ENCODE measurements around the gene CDH15. TPM values are rescaled to one million over a fixed set of nuclear protein-coding genes. Genes with fewer than 3 reads are reported as not detected.

The CDH15 gene
- total and polyA plus RNA-seq, 2 of the 13 experiments (the other 11 are each of a cell fraction or from before 2014, with no cell fraction given), result 0.74 to 2.2 TPM

- 0 out of 2 replicates have a peak, but pooled peaks have one; percentile 35 for TF ChIP-seq RFX3 (CRISPR knock-in tag; IDR thresholded peaks at IDR 0.05)
- TF ChIP-seq CREM (IDR thresholded peaks at IDR 0.05), result peak; percentile 92
- TF ChIP-seq CREM (CRISPR knock-in tag; IDR thresholded peaks at IDR 0.05), result peak; percentile 67; the same call in 1 of the 2 replicates
- TF ChIP-seq RXRA (CRISPR knock-in tag; IDR thresholded peaks at IDR 0.05), result peak; percentile 64; the same call in 1 of the 2 replicates
- no peak for TF ChIP-seq THYN1 (CRISPR knock-in tag; IDR thresholded peaks at IDR 0.05; ENCODE audit: borderline replicate concordance, low read depth)
- peak; percentile 91; the same call in 1 of the 2 replicates for TF ChIP-seq ZNF773 (CRISPR knock-in tag; IDR thresholded peaks at IDR 0.05; ENCODE audit: borderline replicate concordance)
- peak; percentile 56; the same call in 1 of the 2 replicates for TF ChIP-seq TFDP1 (CRISPR knock-in tag; IDR thresholded peaks at IDR 0.05; ENCODE audit: borderline replicate concordance)
- TF ChIP-seq, protein P1, sequence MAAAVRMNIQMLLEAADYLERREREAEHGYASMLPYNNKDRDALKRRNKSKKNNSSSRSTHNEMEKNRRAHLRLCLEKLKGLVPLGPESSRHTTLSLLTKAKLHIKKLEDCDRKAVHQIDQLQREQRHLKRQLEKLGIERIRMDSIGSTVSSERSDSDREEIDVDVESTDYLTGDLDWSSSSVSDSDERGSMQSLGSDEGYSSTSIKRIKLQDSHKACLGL (CRISPR knock-in tag; IDR thresholded peaks at IDR 0.05), result peak; percentile 95
- TF ChIP-seq NKX3-1 (CRISPR knock-in tag; IDR thresholded peaks at IDR 0.05), result no peak; the same call in 1 of the 2 replicates
- TF ChIP-seq E2F5 (CRISPR knock-in tag; conservative IDR thresholded peaks at IDR 0.05), result peak; percentile 67
- TF ChIP-seq, protein P2, sequence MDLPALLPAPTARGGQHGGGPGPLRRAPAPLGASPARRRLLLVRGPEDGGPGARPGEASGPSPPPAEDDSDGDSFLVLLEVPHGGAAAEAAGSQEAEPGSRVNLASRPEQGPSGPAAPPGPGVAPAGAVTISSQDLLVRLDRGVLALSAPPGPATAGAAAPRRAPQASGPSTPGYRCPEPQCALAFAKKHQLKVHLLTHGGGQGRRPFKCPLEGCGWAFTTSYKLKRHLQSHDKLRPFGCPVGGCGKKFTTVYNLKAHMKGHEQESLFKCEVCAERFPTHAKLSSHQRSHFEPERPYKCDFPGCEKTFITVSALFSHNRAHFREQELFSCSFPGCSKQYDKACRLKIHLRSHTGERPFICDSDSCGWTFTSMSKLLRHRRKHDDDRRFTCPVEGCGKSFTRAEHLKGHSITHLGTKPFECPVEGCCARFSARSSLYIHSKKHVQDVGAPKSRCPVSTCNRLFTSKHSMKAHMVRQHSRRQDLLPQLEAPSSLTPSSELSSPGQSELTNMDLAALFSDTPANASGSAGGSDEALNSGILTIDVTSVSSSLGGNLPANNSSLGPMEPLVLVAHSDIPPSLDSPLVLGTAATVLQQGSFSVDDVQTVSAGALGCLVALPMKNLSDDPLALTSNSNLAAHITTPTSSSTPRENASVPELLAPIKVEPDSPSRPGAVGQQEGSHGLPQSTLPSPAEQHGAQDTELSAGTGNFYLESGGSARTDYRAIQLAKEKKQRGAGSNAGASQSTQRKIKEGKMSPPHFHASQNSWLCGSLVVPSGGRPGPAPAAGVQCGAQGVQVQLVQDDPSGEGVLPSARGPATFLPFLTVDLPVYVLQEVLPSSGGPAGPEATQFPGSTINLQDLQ (CRISPR knock-in tag; IDR thresholded peaks at IDR 0.05), result peak; percentile 75; the same call in 1 of the 2 replicates
- TF ChIP-seq, protein P3, sequence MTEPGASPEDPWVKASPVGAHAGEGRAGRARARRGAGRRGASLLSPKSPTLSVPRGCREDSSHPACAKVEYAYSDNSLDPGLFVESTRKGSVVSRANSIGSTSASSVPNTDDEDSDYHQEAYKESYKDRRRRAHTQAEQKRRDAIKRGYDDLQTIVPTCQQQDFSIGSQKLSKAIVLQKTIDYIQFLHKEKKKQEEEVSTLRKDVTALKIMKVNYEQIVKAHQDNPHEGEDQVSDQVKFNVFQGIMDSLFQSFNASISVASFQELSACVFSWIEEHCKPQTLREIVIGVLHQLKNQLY (CRISPR knock-in tag; IDR thresholded peaks at IDR 0.05), result peak; percentile 61; the same call in 1 of the 2 replicates
- TF ChIP-seq, protein P4, sequence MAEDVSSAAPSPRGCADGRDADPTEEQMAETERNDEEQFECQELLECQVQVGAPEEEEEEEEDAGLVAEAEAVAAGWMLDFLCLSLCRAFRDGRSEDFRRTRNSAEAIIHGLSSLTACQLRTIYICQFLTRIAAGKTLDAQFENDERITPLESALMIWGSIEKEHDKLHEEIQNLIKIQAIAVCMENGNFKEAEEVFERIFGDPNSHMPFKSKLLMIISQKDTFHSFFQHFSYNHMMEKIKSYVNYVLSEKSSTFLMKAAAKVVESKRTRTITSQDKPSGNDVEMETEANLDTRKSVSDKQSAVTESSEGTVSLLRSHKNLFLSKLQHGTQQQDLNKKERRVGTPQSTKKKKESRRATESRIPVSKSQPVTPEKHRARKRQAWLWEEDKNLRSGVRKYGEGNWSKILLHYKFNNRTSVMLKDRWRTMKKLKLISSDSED (CRISPR knock-in tag; IDR thresholded peaks at IDR 0.05), result 0 out of 2 replicates have a peak, but pooled peaks have one; percentile 16
- no peak for TF ChIP-seq FLYWCH1 (CRISPR knock-in tag; IDR thresholded peaks at IDR 0.05)
- TF ChIP-seq HOMEZ (CRISPR knock-in tag; IDR thresholded peaks at IDR 0.05; ENCODE audit: low read depth), result no peak
- peak; percentile 62; the same call in 1 of the 2 replicates for TF ChIP-seq RFXAP (CRISPR knock-in tag; IDR thresholded peaks at IDR 0.05; ENCODE audit: borderline replicate concordance)
- TF ChIP-seq PLRG1 (conservative IDR thresholded peaks at IDR 0.05), result no peak
- no peak for TF ChIP-seq PHF5A (CRISPR knock-in tag; IDR thresholded peaks at IDR 0.05; ENCODE audit: low read depth, unreplicated experiment)
- TF ChIP-seq ZNF343 (CRISPR knock-in tag; IDR thresholded peaks at IDR 0.05), result 0 out of 2 replicates have a peak, but pooled peaks have one; percentile 36
- no peak for TF ChIP-seq CHD4 (IDR thresholded peaks at IDR 0.05; ENCODE audit: borderline replicate concordance, low read length)
These were observed 46.0 kb downstream of the CDH15 start, which contains the start of gene ZNF778 (continued) for GRCh38 chr16:89217388-89218191.
